ENCODE data around the gene TPCN2. TPM values are rescaled to one million over a fixed set of nuclear protein-coding genes. Genes with fewer than 3 reads are reported as not detected.

The TPCN2 gene
- total and polyA plus RNA-seq, 2 of the 8 experiments (the other 6 are each of a cell fraction or from before 2014, with no cell fraction given), result 9.7 to 18.6 TPM

GRCh38 chr11:69049490-69049867, 747 bp downstream of the TPCN2 start (continued):
- no peak for TF ChIP-seq YY1 (IDR thresholded peaks at IDR 0.05; ENCODE audit: low read depth, low read length)
- TF ChIP-seq SIN3A (conservative IDR thresholded peaks at IDR 0.05 in 1 of 2, IDR thresholded peaks at IDR 0.05 in 1 of 2; ENCODE audit: low read depth in 1 of 2, low read length in 2 of 2), result no peak
- TF ChIP-seq NRF1 (IDR thresholded peaks at IDR 0.05; ENCODE audit: low read depth, low read length), result no peak
